Ectodermal cell (in vitro differentiated cells): ENCODE measurements around the gene MYBBP1A.

Source experiments
- H3K27ac ChIP-seq: 2 replicates; pipeline ENCODE4 v1.7.0; 2013; ENCODE audit warnings: mild to moderate bottlenecking, low read depth, low read length; ENCODE audit not compliant: insufficient read depth, poor library complexity, severe bottlenecking
- H3K27me3 ChIP-seq: 2 replicates; pipeline ENCODE4 v1.7.0; 2013; ENCODE audit warnings: mild to moderate bottlenecking, low read length; ENCODE audit not compliant: insufficient read depth, control insufficient read depth, poor library complexity, severe bottlenecking
- H3K36me3 ChIP-seq: one replicate; pipeline ENCODE4 v1.7.0; 2013; ENCODE audit warnings: low read length; ENCODE audit not compliant: control insufficient read depth, insufficient read depth
- H3K4me1 ChIP-seq: one replicate; pipeline ENCODE4 v1.7.0; 2013; ENCODE audit warnings: low read length; ENCODE audit not compliant: control insufficient read depth, insufficient read depth
- H3K4me3 ChIP-seq: 2 replicates; pipeline ENCODE4 v1.7.0; 2013; ENCODE audit warnings: low read depth, low read length, control low read depth; ENCODE audit not compliant: insufficient read depth
- H3K9me3 ChIP-seq: 2 replicates; pipeline ENCODE4 v1.7.0; 2013; ENCODE audit warnings: mild to moderate bottlenecking, low read length, moderate library complexity; ENCODE audit not compliant: control insufficient read depth
- WGBS, 2 experiments: methylation state at CpG; one replicate each; pipeline ENCODE4 v1.1.7; 2013; ENCODE audit warnings: missing lambda C conversion rate in 2 of 2; 5-methylcytosine and 5-hydroxymethylcytosine counted together

Gene MYBBP1A

GRCh38 chr17:4530799-4531730, 24.1 kb downstream of the MYBBP1A start:
- Histone ChIP-seq H3K4me1 (peaks cover 25% of the 10 kb centered on the region), H3K27me3 (peaks cover 7% of the 10 kb centered on the region), H3K4me3 (no peak overlapping the region), H3K9me3 (no peaks in the 10 kb centered on the region), H3K27ac (no peak overlapping the region), H3K36me3 (no peaks in the 10 kb centered on the region)
- WGBS, 2 experiments = 80 to 82% methylated on average over 30 of the region's 30 CpGs

DNA sequence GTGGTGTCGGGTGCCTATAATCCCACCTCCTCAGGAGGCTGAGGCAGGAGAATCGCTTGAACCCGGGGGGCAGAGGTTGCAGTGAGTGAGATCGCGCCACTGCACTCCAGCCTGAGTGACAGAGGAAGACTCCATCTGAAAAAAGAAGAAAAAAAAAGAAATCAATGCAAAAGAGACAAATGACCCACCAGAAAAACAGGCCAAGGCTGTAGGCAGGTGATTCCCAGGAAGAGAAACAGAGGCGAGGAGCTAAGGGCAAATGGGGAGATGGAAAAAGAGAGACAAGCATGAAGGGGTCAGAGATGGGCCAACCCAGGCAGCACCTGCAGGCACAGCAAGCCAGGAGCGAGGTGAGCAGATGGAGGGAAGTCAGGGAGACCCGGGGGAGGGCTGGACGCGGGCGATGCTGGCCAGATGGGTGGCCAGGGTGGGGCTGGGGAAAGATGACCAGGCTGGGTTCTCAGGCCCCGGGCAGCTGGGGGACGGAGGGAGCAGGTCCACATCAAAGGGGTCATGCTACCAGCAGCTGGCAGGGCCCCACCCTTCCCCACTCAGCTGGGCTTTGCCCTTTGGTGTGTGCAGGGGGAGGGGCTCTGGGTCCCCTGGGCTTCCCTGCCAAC, 25.5 kb downstream of the MYBBP1A start:
- Histone ChIP-seq H3K27me3 (peaks cover 7% of the 10 kb centered on the region), H3K4me1 (peaks cover 25% of the 10 kb centered on the region), H3K27ac (peak overlapping the region; percentile 2), H3K9me3 (no peaks in the 10 kb centered on the region), H3K4me3 (no peak overlapping the region), H3K36me3 (no peaks in the 10 kb centered on the region)
- WGBS, 2 experiments = 82 to 86% methylated on average over 13 of the region's 13 CpGs

DNA sequence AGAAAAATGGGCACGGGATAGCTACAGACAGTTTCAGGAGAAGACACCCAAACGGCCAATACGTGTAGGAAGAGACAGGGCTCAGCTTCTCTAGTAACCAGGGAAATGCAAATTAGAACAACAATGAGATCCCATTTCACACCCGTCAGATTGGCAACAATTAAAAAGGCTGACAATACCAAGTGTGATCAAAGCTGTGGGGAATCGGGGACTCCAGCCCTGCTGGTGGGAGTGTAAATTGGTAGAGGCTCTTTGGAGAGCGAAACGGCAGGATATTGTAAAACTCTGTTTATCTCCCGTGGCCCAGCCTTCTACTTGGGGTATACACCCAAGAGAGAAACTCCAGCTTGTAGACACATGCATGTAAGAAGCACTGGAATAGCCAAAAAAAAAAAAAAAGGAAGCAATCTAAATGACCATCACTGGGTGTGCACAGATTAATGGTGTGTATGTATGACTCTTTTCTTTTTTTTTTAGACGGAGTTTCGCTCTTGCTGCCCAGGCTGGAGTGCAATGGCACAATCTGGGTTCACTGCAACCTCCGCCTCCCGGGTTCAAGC, 27.5 kb downstream of the MYBBP1A start:
- peaks cover 15% of the 10 kb centered on the region for H3K4me1 ChIP-seq
- H3K9me3 ChIP-seq = no peaks in the 10 kb centered on the region
- WGBS, 2 experiments = 52 to 57% methylated on average over 12 of the region's 12 CpGs
- no peak overlapping the region for H3K4me3 ChIP-seq
- H3K36me3 ChIP-seq = no peaks in the 10 kb centered on the region
- H3K27me3 ChIP-seq = peaks cover 7% of the 10 kb centered on the region
- no peak overlapping the region for H3K27ac ChIP-seq

DNA sequence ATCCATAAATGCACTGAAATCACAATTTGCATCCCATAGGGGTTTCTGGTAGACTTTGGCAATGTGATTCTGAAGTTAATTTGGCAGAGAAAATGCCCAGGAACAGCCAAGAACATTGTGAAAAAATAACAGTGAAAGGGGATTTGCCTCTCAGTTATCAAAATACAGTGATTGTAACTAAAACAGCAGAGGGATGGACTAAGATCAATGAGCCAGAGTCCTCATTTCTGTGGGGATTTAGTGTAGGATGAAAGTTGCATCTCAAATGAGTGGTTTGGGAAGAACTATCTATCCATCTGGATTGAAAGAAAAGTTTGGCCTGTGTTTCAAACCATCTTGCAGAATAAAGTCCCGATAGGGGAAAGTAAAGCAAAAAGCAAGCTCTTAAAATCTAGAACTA, 28.1 kb downstream of the MYBBP1A start:
- whole genome bisulfite sequencing, 2 experiments = 88% methylated on average over 1 of the region's 1 CpG; no CpG with 5 or more reads in 1 of the 2 experiments
- Histone ChIP-seq H3K27ac (no peak overlapping the region), H3K4me3 (no peak overlapping the region), H3K4me1 (peaks cover 15% of the 10 kb centered on the region), H3K36me3 (no peaks in the 10 kb centered on the region), H3K9me3 (no peaks in the 10 kb centered on the region), H3K27me3 (peaks cover 7% of the 10 kb centered on the region)

GRCh38 chr17:4525691-4526397, 29.3 kb downstream of the MYBBP1A start:
- Histone ChIP-seq H3K36me3 (no peaks in the 10 kb centered on the region), H3K4me1 (peaks cover 15% of the 10 kb centered on the region), H3K27ac (no peak overlapping the region), H3K27me3 (peaks cover 4% of the 10 kb centered on the region), H3K4me3 (no peak overlapping the region), H3K9me3 (no peaks in the 10 kb centered on the region)
- 92 to 94% methylated on average over 11 of the region's 11 CpGs for WGBS, 2 experiments

DNA sequence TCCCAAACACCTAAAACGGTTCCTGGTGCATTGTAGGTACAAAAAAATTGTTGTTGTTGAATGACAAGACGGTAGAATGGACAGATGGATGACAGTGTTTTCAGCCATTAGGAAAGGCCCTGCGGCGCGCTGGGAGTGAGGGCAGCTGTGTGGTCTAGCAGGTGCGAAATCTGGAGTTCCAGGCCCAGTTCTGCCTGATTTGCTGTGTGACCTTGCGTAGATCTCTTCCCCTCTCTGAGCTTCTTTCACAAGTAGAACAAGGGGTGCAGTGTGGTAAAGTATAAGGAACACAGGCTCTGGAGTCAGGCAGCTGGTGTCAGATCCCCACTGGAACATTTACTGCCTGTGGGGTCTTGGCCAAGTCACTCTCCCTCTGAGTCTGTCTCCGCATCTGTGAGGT, 31.2 kb downstream of the MYBBP1A start:
- WGBS, 2 experiments = 89 to 90% methylated on average over 8 of the region's 8 CpGs
- Histone ChIP-seq H3K27ac (peak overlapping the region; percentile 8), H3K4me3 (no peak overlapping the region), H3K27me3 (no peaks in the 10 kb centered on the region), H3K36me3 (no peaks in the 10 kb centered on the region), H3K4me1 (peaks cover 30% of the 10 kb centered on the region), H3K9me3 (no peaks in the 10 kb centered on the region)

GRCh38 chr17:4522661-4523060, 32.5 kb downstream of the MYBBP1A start:
- no peaks in the 10 kb centered on the region for H3K9me3 ChIP-seq
- no peaks in the 10 kb centered on the region for H3K36me3 ChIP-seq
- no peaks in the 10 kb centered on the region for H3K27me3 ChIP-seq
- 73 to 76% methylated on average over 6 of the region's 6 CpGs for WGBS, 2 experiments
- H3K4me1 ChIP-seq = peaks cover 28% of the 10 kb centered on the region
- no peak overlapping the region for H3K27ac ChIP-seq
- no peak overlapping the region for H3K4me3 ChIP-seq

DNA sequence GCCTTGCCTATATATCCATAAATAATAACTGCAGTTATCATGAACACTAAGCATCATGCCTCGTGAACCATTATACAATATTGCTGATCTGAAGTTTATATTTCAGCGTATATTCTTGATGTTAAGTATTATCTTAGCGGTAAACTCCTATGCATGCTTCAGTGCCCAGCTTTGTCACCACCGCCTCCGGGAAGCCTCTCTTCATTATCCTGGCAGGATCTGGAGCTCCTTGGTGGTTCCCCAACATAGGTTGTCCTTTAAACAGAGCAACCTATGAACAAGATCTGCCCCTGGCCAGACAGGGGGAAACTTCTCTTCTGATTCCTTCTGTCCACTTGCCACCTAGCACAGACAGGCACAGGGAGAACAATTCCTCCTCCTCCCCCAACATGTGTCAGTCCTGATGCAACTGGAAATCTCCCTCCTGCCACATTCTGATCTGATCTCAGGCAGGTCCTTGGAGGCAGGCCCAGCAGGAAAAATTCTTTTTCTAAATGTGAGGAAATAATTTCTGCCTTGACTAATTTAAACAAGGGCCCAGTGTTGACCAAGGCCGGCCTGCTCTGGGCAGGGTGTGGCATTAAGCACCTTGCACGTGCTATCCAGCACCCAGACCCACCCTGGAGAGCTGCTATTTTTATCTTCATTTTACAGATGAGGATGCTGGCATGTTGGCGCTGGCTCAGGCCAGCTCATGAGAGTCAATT, 34.1 kb downstream of the MYBBP1A start:
- peaks cover 16% of the 10 kb centered on the region for H3K4me1 ChIP-seq
- no peak overlapping the region for H3K27ac ChIP-seq
- no peaks in the 10 kb centered on the region for H3K36me3 ChIP-seq
- no peaks in the 10 kb centered on the region for H3K27me3 ChIP-seq
- no peaks in the 10 kb centered on the region for H3K9me3 ChIP-seq
- 93 to 97% methylated on average over 8 of the region's 8 CpGs for WGBS, 2 experiments
- no peak overlapping the region for H3K4me3 ChIP-seq

DNA sequence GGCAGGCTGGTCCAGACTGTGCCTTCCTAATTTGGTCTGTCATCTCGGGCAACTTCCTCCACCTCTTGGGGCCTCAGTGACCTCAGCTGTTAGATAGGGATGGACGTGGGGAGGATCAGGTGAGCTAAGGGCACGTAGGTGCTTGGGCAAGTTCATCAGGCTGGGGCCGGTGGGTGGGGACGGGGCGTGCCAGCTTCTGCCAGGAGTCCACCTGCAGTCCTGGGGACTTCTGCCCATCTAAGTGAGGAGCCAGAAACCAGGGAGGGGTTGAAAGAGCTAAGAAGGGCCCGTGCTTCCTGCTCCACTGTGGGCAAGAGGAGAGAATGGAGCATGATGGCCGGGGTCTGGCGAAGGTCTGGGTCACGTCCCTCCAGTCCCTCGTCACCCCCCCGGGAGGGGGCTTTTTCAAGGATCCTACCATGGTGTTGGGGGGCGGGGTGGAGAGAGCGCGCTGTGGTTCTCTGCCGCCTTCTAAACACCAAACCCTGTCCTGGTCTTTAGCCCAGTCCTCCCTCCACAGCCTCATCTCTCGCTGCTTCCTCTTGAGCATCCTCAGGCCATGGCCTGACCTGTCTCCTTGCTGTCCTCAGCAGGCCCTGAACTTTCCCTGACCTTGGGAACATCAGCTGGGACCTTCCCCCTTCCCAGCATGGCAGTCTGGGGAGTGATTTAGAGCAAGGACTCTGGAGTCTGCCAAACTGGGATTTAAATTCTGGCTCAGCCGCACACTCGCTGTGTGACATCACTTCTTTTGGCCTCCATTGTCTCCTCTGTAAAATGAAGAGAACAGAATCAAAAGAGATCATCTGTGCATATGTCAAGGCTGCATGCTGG, 34.9 kb downstream of the MYBBP1A start:
- Histone ChIP-seq H3K36me3 (no peaks in the 10 kb centered on the region), H3K4me3 (no peak overlapping the region), H3K27me3 (no peaks in the 10 kb centered on the region), H3K9me3 (no peaks in the 10 kb centered on the region), H3K4me1 (peaks cover 16% of the 10 kb centered on the region), H3K27ac (no peak overlapping the region)
- 91 to 95% methylated on average over 19 of the region's 19 CpGs for WGBS, 2 experiments
